Psoas muscle (tissue), 8 donors: ENCODE measurements around the gene CROCC. TPM values are rescaled to one million over a fixed set of nuclear protein-coding genes. Genes with fewer than 3 reads are reported as not detected.

ENCODE experiments used
- ATAC-seq, 4 donors: fragments of 200-7000 bp; cut with Tn5 transposase; one replicate each; pipeline ENCODE4 v1.9.1; 2020; ENCODE audit warnings: moderate library complexity in 3 of 4, mild to moderate bottlenecking in 2 of 4
- DNase-seq, 2 donors: peaks; one replicate each; pipeline ENCODE4 v3.0.0-alpha.2; 2020
- H3K27ac ChIP-seq: fragments of 200-600 bp; one replicate; pipeline ENCODE4 v1.8.0; 2022
- H3K27me3 ChIP-seq, 3 donors: fragments of 200-600 bp in 1 of 3; one replicate each; pipeline versions ENCODE4 v1.6.1 to v1.8.0; 2013 to 2022; ENCODE audit warnings: low read length in 2 of 3, mild to moderate bottlenecking in 2 of 3, moderate library complexity in 1 of 3; ENCODE audit not compliant: insufficient read depth in 3 of 3
- H3K36me3 ChIP-seq, 2 donors: fragments of 200-600 bp in 1 of 2; one replicate each; pipeline versions ENCODE4 v1.6.1 to v1.8.0; 2013 to 2022; ENCODE audit warnings: low read depth in 1 of 2, mild to moderate bottlenecking in 1 of 2, moderate library complexity in 1 of 2; ENCODE audit not compliant: insufficient read depth in 1 of 2
- H3K4me1 ChIP-seq: fragments of 200-600 bp; one replicate; pipeline ENCODE4 v1.8.0; 2022
- H3K4me3 ChIP-seq: fragments of 200-600 bp; one replicate; pipeline ENCODE4 v1.8.0; 2022; ENCODE audit warnings: mild to moderate bottlenecking
- H3K9me3 ChIP-seq: fragments of 200-600 bp; one replicate; pipeline ENCODE4 v1.8.0; 2022
- WGBS, 3 donors: extraction: QIAGEN DNeasy Blood & Tissue Kit; methylation state at CpG; one replicate each; pipeline versions ENCODE4 v1.1.6 to v1.1.7; 2013; 5-methylcytosine and 5-hydroxymethylcytosine counted together
- intact Hi-C, 2 donors: fragments of 100-400 bp; cut with DNase I; formaldehyde crosslinking; loops; one replicate each; pipeline versions ENCODE4 v1.11.0 to v1.14.2; 2022
- polyA plus RNA-seq, 3 donors: library from polyadenylated mRNA; stranded (reverse); fragments of 200-250 nt; gene quantifications; one replicate each; pipeline ENCODE4 v1.2.3, GENCODE V29; 2013
- total RNA-seq, 4 donors: library from RNA; stranded (reverse); fragmentation: NEBNext Ultra II Directional in 2 of 4; extraction: Animal tissue kit (Norgen Biotek cat#: 25700) in 2 of 4; gene quantifications; one replicate each; pipeline versions ENCODE4 v1.2.1 to v1.2.4, GENCODE V29; 2021 to 2023
- TF ChIP-seq, protein P1 (sequence below): fragments of 200-600 bp; IDR thresholded peaks from one replicate; pipeline ENCODE4 v1.8.0; 2022; ENCODE audit warnings: antibody characterized with exemption
- donor health status: healthy with polysubstance abuse.
- donor health status: DM: no; HTN: no; CAD: no; lungs with moderate emphysema.
- donor health status: Bipolar disorder and iron deficiency.
- donor health status: healthy.
- donor health status: DM: yes; HTN: yes; CAD: no.
- donor health status: DM: no; HTN: no; CAD: no.
- donor health status: DM: no; HTN: no; CAD: no.
- donor health status: DM: yes; HTN: yes; CAD: no.

Gene CROCC
- total and polyA plus RNA-seq, 7 donors = 3.1 to 6.5 (median 4.8) TPM

DNA sequence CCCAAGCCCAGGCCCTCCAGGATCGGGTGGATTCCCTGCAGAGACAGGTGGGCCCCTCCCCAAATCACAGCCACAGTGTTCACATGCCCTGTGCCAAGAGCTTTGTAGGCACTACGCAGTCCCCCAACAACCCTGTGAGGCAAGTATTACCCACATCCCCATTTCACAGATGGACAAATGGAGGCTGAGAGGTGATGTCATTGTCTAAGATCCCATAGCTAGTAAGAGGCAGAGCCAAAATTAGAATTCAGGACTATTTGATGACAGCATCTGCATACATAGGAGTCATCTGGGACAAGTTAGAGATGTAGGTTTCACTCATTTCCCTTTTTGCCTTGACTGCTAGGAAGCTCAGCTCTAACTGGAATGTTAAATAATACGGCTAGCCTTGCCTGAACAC, 46.6 kb downstream of the CROCC start:
- 89 to 99% (median 96%) methylated on average over 3 of the region's 3 CpGs for WGBS, 3 donors
- Histone ChIP-seq H3K9me3 (no peaks in the 10 kb centered on the region), H3K4me1 (no peaks in the 10 kb centered on the region), H3K27me3 (no peaks in the 10 kb centered on the region), H3K27ac (no peak overlapping the region), H3K36me3 (peaks cover 0 to 34% of the 10 kb centered on the region in 2 donors), H3K4me3 (no peak overlapping the region)
- TF ChIP-seq, protein P1, sequence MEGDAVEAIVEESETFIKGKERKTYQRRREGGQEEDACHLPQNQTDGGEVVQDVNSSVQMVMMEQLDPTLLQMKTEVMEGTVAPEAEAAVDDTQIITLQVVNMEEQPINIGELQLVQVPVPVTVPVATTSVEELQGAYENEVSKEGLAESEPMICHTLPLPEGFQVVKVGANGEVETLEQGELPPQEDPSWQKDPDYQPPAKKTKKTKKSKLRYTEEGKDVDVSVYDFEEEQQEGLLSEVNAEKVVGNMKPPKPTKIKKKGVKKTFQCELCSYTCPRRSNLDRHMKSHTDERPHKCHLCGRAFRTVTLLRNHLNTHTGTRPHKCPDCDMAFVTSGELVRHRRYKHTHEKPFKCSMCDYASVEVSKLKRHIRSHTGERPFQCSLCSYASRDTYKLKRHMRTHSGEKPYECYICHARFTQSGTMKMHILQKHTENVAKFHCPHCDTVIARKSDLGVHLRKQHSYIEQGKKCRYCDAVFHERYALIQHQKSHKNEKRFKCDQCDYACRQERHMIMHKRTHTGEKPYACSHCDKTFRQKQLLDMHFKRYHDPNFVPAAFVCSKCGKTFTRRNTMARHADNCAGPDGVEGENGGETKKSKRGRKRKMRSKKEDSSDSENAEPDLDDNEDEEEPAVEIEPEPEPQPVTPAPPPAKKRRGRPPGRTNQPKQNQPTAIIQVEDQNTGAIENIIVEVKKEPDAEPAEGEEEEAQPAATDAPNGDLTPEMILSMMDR = no peak
- DNase-seq (no peak), ATAC-seq (no peak)
- intact Hi-C loops = loop anchor here in 1 of 2 donors (5.0 kb wide), 1 partner anchor 69 kb away; no protein-coding TSS in a partner anchor

DNA sequence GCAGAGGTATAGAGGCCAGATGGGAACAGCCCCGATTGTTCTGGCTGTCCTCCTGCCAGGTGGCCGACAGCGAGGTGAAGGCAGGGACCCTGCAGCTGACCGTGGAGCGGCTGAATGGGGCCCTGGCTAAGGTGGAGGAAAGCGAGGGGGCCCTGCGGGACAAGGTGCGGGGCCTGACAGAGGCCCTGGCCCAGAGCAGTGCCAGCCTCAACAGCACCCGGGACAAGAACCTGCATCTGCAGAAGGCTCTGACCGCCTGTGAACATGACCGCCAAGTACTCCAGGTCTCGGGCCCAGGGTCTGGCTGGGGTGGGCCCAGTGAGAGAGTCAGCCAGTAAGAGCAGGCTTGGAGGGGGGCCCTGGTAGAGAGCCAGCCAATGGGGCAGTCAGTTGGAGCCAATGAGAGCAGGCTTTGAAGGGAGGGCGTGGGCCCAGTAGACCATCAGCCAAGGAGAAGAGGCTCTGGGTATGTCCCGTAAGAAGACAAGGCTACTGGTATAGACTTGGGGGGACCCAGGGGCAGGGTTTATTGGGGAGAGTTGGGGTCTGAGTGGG, 47.4 kb downstream of the CROCC start:
- Histone ChIP-seq H3K4me1 (no peaks in the 10 kb centered on the region), H3K9me3 (no peaks in the 10 kb centered on the region), H3K36me3 (peaks cover 0 to 34% of the 10 kb centered on the region in 2 donors), H3K4me3 (no peak overlapping the region), H3K27ac (no peak overlapping the region), H3K27me3 (no peaks in the 10 kb centered on the region)
- intact Hi-C loops = loop anchor here in 1 of 2 donors (5.0 kb wide), 1 partner anchor 68 kb away; no protein-coding TSS in a partner anchor
- DNase-seq (no peak), ATAC-seq (no peak)
- TF ChIP-seq, protein P1 = no peak
- 83 to 88% (median 85%) methylated on average over 14 of the region's 14 CpGs for WGBS, 3 donors

DNA sequence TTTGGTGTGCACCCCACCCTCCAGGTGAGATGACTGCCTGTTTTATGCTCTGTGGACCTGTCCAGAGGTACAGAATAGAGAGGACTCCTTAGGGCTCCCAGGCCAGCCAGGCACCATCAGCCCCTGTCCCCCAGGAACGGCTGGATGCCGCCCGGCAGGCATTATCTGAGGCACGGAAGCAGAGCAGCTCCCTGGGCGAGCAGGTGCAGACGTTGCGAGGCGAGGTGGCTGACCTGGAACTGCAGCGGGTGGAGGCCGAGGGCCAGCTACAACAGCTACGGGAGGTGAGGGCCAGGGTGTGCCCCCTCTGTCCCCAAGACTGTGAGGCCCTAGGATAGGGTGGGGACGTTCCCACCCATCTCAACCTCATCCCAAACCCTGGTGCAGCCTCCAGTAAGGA, 47.9 kb downstream of the CROCC start:
- WGBS, 3 donors = 90 to 95% (median 93%) methylated on average over 12 of the region's 12 CpGs
- Histone ChIP-seq H3K9me3 (no peaks in the 10 kb centered on the region), H3K27me3 (no peaks in the 10 kb centered on the region), H3K36me3 (peaks cover 0 to 34% of the 10 kb centered on the region in 2 donors), H3K4me1 (no peaks in the 10 kb centered on the region), H3K4me3 (no peak overlapping the region), H3K27ac (no peak overlapping the region)
- ATAC-seq (no peak), DNase-seq (no peak)
- intact Hi-C loops = loop anchor here in 1 of 2 donors (5.0 kb wide), 1 partner anchor 68 kb away; no protein-coding TSS in a partner anchor
- TF ChIP-seq, protein P1 = no peak

DNA sequence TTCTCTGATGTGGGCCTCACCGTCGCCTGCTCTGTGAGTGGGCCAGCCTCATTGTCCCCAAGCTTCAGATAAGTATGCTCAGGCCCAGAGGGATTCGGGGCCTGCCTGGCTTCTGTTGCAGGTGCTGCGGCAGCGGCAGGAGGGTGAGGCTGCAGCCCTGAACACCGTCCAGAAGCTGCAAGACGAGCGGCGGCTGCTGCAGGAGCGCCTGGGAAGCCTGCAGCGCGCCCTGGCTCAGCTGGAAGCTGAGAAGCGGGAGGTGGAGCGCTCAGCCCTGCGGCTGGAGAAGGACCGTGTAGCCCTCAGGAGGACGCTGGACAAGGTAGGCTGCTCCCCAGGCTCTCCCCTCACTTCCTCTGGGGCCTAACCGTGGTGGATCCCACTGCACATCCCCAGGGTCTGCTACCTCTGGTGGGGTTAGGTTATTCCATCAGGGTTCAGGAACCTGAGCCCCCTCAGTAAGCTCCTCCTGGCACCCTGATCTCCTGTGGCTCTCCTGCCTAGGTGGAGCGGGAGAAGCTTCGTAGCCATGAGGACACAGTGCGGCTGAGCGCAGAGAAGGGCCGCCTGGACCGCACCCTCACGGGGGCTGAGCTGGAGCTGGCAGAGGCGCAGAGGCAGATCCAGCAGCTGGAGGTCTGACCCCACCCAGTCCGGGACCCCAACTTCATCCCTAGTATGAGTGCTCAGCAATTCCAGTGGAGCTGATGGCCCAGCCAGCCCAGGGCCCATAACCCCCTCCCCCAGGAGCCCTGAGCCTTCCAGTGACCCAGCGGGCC, 48.6 kb downstream of the CROCC start:
- H3K27ac ChIP-seq = no peak overlapping the region
- no peaks in the 10 kb centered on the region for H3K9me3 ChIP-seq
- 90 to 95% (median 93%) methylated on average over 28 of the region's 28 CpGs for WGBS, 3 donors
- no peak for DNase-seq
- no peaks in the 10 kb centered on the region for H3K27me3 ChIP-seq
- no peaks in the 10 kb centered on the region for H3K4me1 ChIP-seq
- no peak overlapping the region for H3K4me3 ChIP-seq
- ATAC-seq = no peak
- TF ChIP-seq, protein P1 = no peak
- intact Hi-C loops = no loop called here
- peaks cover 0 to 34% of the 10 kb centered on the region in 2 donors for H3K36me3 ChIP-seq
